ENCODE measurements around the gene IQGAP2. TPM values are rescaled to one million over a fixed set of nuclear protein-coding genes. Genes with fewer than 3 reads are reported as not detected.

The IQGAP2 gene
- total and polyA plus RNA-seq, 2 of the 8 experiments (the other 6 are each of a cell fraction or from before 2014, with no cell fraction given): 19.7 to 66.0 TPM

GRCh38 chr5:76717222-76718083, 314.4 kb downstream of the IQGAP2 start:
- Histone ChIP-seq H3K23me2 (ENCODE audit: low read depth, low read length) (peaks cover 13% of the 10 kb centered on the region; the same call in 1 of the 2 replicates), H2BK12ac (ENCODE audit: low read depth, low read length) (no peak overlapping the region), H3K36me3 (ENCODE audit: control insufficient read depth in 2 of 4, insufficient read depth in 4 of 4, low read length in 3 of 4) (no peaks in the 10 kb centered on the region), H3K4ac (replicated peaks; ENCODE audit: insufficient read length, low read depth, low read length) (no peak overlapping the region), H2BK20ac (ENCODE audit: low read length) (no peak overlapping the region), H3K79me2 (ENCODE audit: control insufficient read depth in 1 of 2, insufficient read depth in 2 of 2, low read length in 2 of 2) (peaks cover 6 to 43% of the 10 kb centered on the region in 2 experiments), H3K23ac (ENCODE audit: insufficient read length) (no peak overlapping the region), H2AK5ac (ENCODE audit: low read depth, low read length) (no peak overlapping the region), H2BK5ac (ENCODE audit: low read depth, low read length) (no peak overlapping the region), H4K8ac (ENCODE audit: extremely low read depth, insufficient read depth, low read length) (no peak overlapping the region), H4K5ac (ENCODE audit: insufficient read length, low read depth, low read length) (no peak overlapping the region), H3K56ac (replicated peaks; ENCODE audit: insufficient read length, low read depth, low read length) (no peak overlapping the region), H3K14ac (ENCODE audit: insufficient read length) (no peak overlapping the region), H3K79me1 (ENCODE audit: low read depth, low read length) (peaks cover 7% of the 10 kb centered on the region; the same call in 1 of the 2 replicates), H3K27ac (ENCODE audit: low read depth, low read length) (no peak overlapping the region), H3K18ac (ENCODE audit: extremely low read depth, low read length) (no peak overlapping the region), H3K4me2 (ENCODE audit: insufficient read depth in 1 of 2, low read depth in 2 of 2, low read length in 2 of 2) (peak overlapping the region; percentile 81 to 84), H3K9me3 (ENCODE audit: insufficient read depth in 2 of 2, low read depth in 1 of 2, low read length in 1 of 2) (no peaks in the 10 kb centered on the region), H4K20me1 (replicated peaks in 1 of 2; ENCODE audit: control insufficient read depth in 1 of 2, insufficient read depth in 2 of 2, low read length in 2 of 2) (peaks cover 2 to 4% of the 10 kb centered on the region in 2 experiments), H3K4me1 (replicated peaks in 1 of 4; ENCODE audit: control insufficient read depth in 3 of 4, insufficient read depth in 4 of 4, low read length in 3 of 4) (peaks cover 0 to 2% (median 0%) of the 10 kb centered on the region in 4 experiments; a peak in 2 of 7 replicates), H2AFZ (ENCODE audit: low read length) (no peak overlapping the region), H3K27me3 (replicated peaks in 1 of 4; ENCODE audit: control insufficient read depth in 3 of 4, extremely low read depth in 1 of 4, insufficient read depth in 3 of 4, low read length in 3 of 4) (peaks cover 5 to 19% (median 14%) of the 10 kb centered on the region in 4 experiments), H2BK15ac (ENCODE audit: low read length) (no peak overlapping the region), H2BK120ac (replicated peaks; ENCODE audit: low read depth, low read length) (no peak overlapping the region), H4K91ac (replicated peaks; ENCODE audit: insufficient read length, low read length) (no peak overlapping the region), H3K9ac (replicated peaks in 1 of 4; ENCODE audit: extremely low read depth in 1 of 4, low read depth in 3 of 4, low read length in 3 of 4) (peak overlapping the region in 1 of 4 experiments; percentile 20; a peak in 1 of 7 replicates), H3K4me3 (ENCODE audit: extremely low read depth in 1 of 4, insufficient read depth in 2 of 4, low read depth in 3 of 4, low read length in 4 of 4) (peak overlapping the region; percentile 60 to 88 (median 85); a peak in 6 of 8 replicates)
- ChIA-PET POLR2A (ENCODE audit: partially characterized antibody) (interaction anchor here (0.7 to 1.8 kb wide), 3 partner anchors 9 to 57 kb away, joined by 3 to 5 read pairs (median 3); no protein-coding TSS in a partner anchor), CTCF (ENCODE audit: partially characterized antibody) (interaction anchor here (0.6 to 3.3 kb wide), 6 partner anchors 30 to 116 kb away, joined by 3 to 24 read pairs (median 3); partner anchors contain the start of gene F2RL1)
- no peak for FAIRE-seq
- 88% methylated on average over 11 of the region's 11 CpGs; no CpG with 5 or more reads in 1 of the 2 experiments for WGBS, 2 experiments (ENCODE audit: extremely low coverage in 1 of 2, insufficient coverage in 1 of 2, insufficient read length in 1 of 2, insufficient replicate concordance in 2 of 2, low coverage in 1 of 2, low lambda C conversion rate in 2 of 2, missing lambda C conversion rate in 1 of 2)
- DNase-seq (ENCODE audit: low read depth in 1 of 2, low spot score in 2 of 2): no peak
- TF ChIP-seq YY1 (IDR thresholded peaks at IDR 0.05; ENCODE audit: low read depth, low read length): no peak
- TF ChIP-seq USF2 (IDR thresholded peaks at IDR 0.05; ENCODE audit: low read length): no peak
- no peak for TF ChIP-seq FOSL1 (IDR thresholded peaks at IDR 0.05; ENCODE audit: insufficient read depth, low read depth, low read length)
- no peak for TF ChIP-seq BCL11A (IDR thresholded peaks at IDR 0.05; ENCODE audit: low read depth in 2 of 2, low read length in 2 of 2)
- TF ChIP-seq NANOG (IDR thresholded peaks at IDR 0.05; ENCODE audit: insufficient read depth, low read depth, low read length, poor library complexity, severe bottlenecking): no peak
- TF ChIP-seq POLR2A (IDR thresholded peaks at IDR 0.05; ENCODE audit: control extremely low read depth in 1 of 2, low read depth in 2 of 2, low read length in 2 of 2): no peak
- no peak for TF ChIP-seq MAFK (IDR thresholded peaks at IDR 0.05; ENCODE audit: low read depth, low read length)
- TF ChIP-seq TAF1 (IDR thresholded peaks at IDR 0.05; ENCODE audit: low read depth, low read length): no peak
- no peak for TF ChIP-seq SIX5 (IDR thresholded peaks at IDR 0.05; ENCODE audit: low read depth, low read length)
- no peak for TF ChIP-seq EZH2 (IDR thresholded peaks at IDR 0.05; ENCODE audit: low read depth, low read length, severe bottlenecking)
- TF ChIP-seq NRF1 (IDR thresholded peaks at IDR 0.05; ENCODE audit: low read depth, low read length): no peak

Data from H1 (cell line).